H1 (cell line): Measurements from ENCODE around the gene CYYR1. TPM values are rescaled to one million over a fixed set of nuclear protein-coding genes. Genes with fewer than 3 reads are reported as not detected.

Source experiments
- CTCF ChIA-PET: fragments of 300-600 bp; sonication (Branson Sonifier 250); formaldehyde crosslinking; loops from one replicate; lab custom pipeline; 2021; ENCODE audit not compliant: partially characterized antibody; lab: Charles Lee
- POLR2A ChIA-PET: fragments of 300-600 bp; sonication (Branson Sonifier 250); formaldehyde crosslinking; loops from one replicate; lab custom pipeline; 2021; ENCODE audit warnings: inconsistent platforms; ENCODE audit not compliant: partially characterized antibody; lab: Charles Lee
- DNase-seq, 2 experiments: peaks; one replicate each; pipeline versions ENCODE4 v3.0.0 to v3.0.0-alpha.2; 2010 to 2022; ENCODE audit warnings: low spot score in 2 of 2, low read depth in 1 of 2, mixed read lengths in 1 of 2
- FAIRE-seq: peaks from 2 replicates; lab custom pipeline; 2011; peaks lifted over from hg19 to GRCh38; lab: Jason Lieb, UNC
- H2AFZ ChIP-seq: 2 replicates; pipeline ENCODE4 v1.8.1; 2012; ENCODE audit warnings: low read length, inconsistent platforms
- H2AK5ac ChIP-seq: 2 replicates; pipeline ENCODE4 v1.6.1; 2013; ENCODE audit warnings: low read depth, low read length
- H2BK120ac ChIP-seq: replicated peaks from 2 replicates; pipeline ENCODE3; 2013; ENCODE audit warnings: low read depth, low read length, inconsistent platforms
- H2BK12ac ChIP-seq: 2 replicates; pipeline ENCODE4 v1.6.1; 2013; ENCODE audit warnings: low read depth, low read length
- H2BK15ac ChIP-seq: 2 replicates; pipeline ENCODE4 v1.6.1; 2013; ENCODE audit warnings: low read length
- H2BK20ac ChIP-seq: 2 replicates; pipeline ENCODE4 v1.6.1; 2013; ENCODE audit warnings: low read length
- H2BK5ac ChIP-seq: 2 replicates; pipeline ENCODE4 v1.6.1; 2013; ENCODE audit warnings: low read depth, low read length
- H3K14ac ChIP-seq: 2 replicates; pipeline ENCODE4 v1.6.1; 2013; ENCODE audit warnings: inconsistent platforms; ENCODE audit not compliant: insufficient read length
- H3K18ac ChIP-seq: 2 replicates; pipeline ENCODE4 v1.6.1; 2013; ENCODE audit warnings: low read length; ENCODE audit errors: extremely low read depth
- H3K23ac ChIP-seq: 2 replicates; pipeline ENCODE4 v1.6.1; 2013; ENCODE audit warnings: inconsistent platforms; ENCODE audit not compliant: insufficient read length
- H3K23me2 ChIP-seq: 2 replicates; pipeline ENCODE4 v1.6.1; 2013; ENCODE audit warnings: low read depth, low read length
- H3K27ac ChIP-seq: 2 replicates; pipeline ENCODE4 v1.6.1; 2011; ENCODE audit warnings: low read depth, low read length, inconsistent platforms
- H3K27me3 ChIP-seq, 4 experiments: replicated peaks in 1 of 4; 1 replicate in 1 of 4; 2 replicates in 3 of 4; pipeline versions ENCODE4 v1.6.1 to v1.8.1; 2011 to 2013; ENCODE audit warnings: low read length in 3 of 4, mild to moderate bottlenecking in 3 of 4, inconsistent platforms in 2 of 4, mixed read lengths in 2 of 4, moderate library complexity in 1 of 4; ENCODE audit not compliant: control insufficient read depth in 3 of 4, insufficient read depth in 3 of 4; ENCODE audit errors: extremely low read depth in 1 of 4
- H3K36me3 ChIP-seq, 4 experiments: 2 replicates each; pipeline versions ENCODE4 v1.6.1 to v1.8.1; 2011 to 2013; ENCODE audit warnings: mild to moderate bottlenecking in 4 of 4, low read length in 3 of 4, moderate library complexity in 2 of 4, control low read depth in 1 of 4, inconsistent platforms in 1 of 4; ENCODE audit not compliant: insufficient read depth in 4 of 4, control insufficient read depth in 2 of 4
- H3K4ac ChIP-seq: replicated peaks from 2 replicates; pipeline ENCODE3; 2013; ENCODE audit warnings: low read length, low read depth, mixed read lengths, inconsistent platforms; ENCODE audit not compliant: insufficient read length
- H3K4me1 ChIP-seq, 4 experiments: replicated peaks in 1 of 4; 1 replicate in 1 of 4; 2 replicates in 3 of 4; pipeline versions ENCODE4 v1.6.1 to v1.8.1; 2011 to 2013; ENCODE audit warnings: low read length in 3 of 4, inconsistent platforms in 2 of 4, mixed read lengths in 1 of 4; ENCODE audit not compliant: insufficient read depth in 4 of 4, control insufficient read depth in 3 of 4
- H3K4me2 ChIP-seq, 2 experiments: 2 replicates each; pipeline versions ENCODE4 v1.6.1 to v1.8.1; 2011 to 2013; ENCODE audit warnings: low read depth in 2 of 2, low read length in 2 of 2, control low read depth in 1 of 2, inconsistent platforms in 1 of 2, mild to moderate bottlenecking in 1 of 2; ENCODE audit not compliant: insufficient read depth in 1 of 2
- H3K4me3 ChIP-seq, 4 experiments: fragments of 200-600, 300-600 bp in 1 of 4; sonication (generic), shearing (Covaris generic), sonication (Bioruptor Twin) in 1 of 4; 2 replicates each; pipeline versions ENCODE4 v1.5.1 to v1.8.1; 2011 to 2016; ENCODE audit warnings: low read length in 4 of 4, low read depth in 3 of 4, control low read depth in 2 of 4, inconsistent platforms in 2 of 4, mild to moderate bottlenecking in 2 of 4, mixed read lengths in 1 of 4, moderate library complexity in 1 of 4; ENCODE audit not compliant: insufficient read depth in 2 of 4; ENCODE audit errors: extremely low read depth in 1 of 4
- H3K56ac ChIP-seq: replicated peaks from 2 replicates; pipeline ENCODE3; 2013; ENCODE audit warnings: low read depth, mild to moderate bottlenecking, mixed read lengths, low read length, inconsistent platforms; ENCODE audit not compliant: insufficient read length
- H3K79me1 ChIP-seq: 2 replicates; pipeline ENCODE4 v1.6.1; 2013; ENCODE audit warnings: low read depth, low read length, control low read depth
- H3K79me2 ChIP-seq, 2 experiments: 2 replicates each; pipeline versions ENCODE4 v1.6.1 to v1.8.1; 2012 to 2013; ENCODE audit warnings: low read length in 2 of 2, mild to moderate bottlenecking in 2 of 2, inconsistent platforms in 1 of 2; ENCODE audit not compliant: insufficient read depth in 2 of 2, control insufficient read depth in 1 of 2
- H3K9ac ChIP-seq, 4 experiments: replicated peaks in 1 of 4; 1 replicate in 1 of 4; 2 replicates in 3 of 4; pipeline versions ENCODE4 v1.6.1 to v1.8.1; 2011 to 2013; ENCODE audit warnings: low read depth in 3 of 4, low read length in 3 of 4, control low read depth in 2 of 4, mild to moderate bottlenecking in 2 of 4, moderate library complexity in 2 of 4, inconsistent platforms in 1 of 4; ENCODE audit errors: extremely low read depth in 1 of 4
- H3K9me3 ChIP-seq, 2 experiments: 2 replicates each; pipeline versions ENCODE4 v1.6.1 to v1.8.1; 2012 to 2013; ENCODE audit warnings: mild to moderate bottlenecking in 2 of 2, moderate library complexity in 2 of 2, control low read depth in 1 of 2, inconsistent platforms in 1 of 2, low read depth in 1 of 2, low read length in 1 of 2, mixed read lengths in 1 of 2; ENCODE audit not compliant: insufficient read depth in 2 of 2
- H4K20me1 ChIP-seq, 2 experiments: replicated peaks in 1 of 2; 2 replicates each; pipeline versions ENCODE3 to v1.8.1; 2011 to 2013; ENCODE audit warnings: inconsistent platforms in 2 of 2, low read length in 2 of 2, mild to moderate bottlenecking in 1 of 2; ENCODE audit not compliant: insufficient read depth in 2 of 2, control insufficient read depth in 1 of 2
- H4K5ac ChIP-seq: 2 replicates; pipeline ENCODE4 v1.6.1; 2013; ENCODE audit warnings: low read length, low read depth, mixed read lengths, inconsistent platforms; ENCODE audit not compliant: insufficient read length
- H4K8ac ChIP-seq: 2 replicates; pipeline ENCODE4 v1.8.0; 2013; ENCODE audit warnings: mild to moderate bottlenecking, moderate library complexity, low read length, inconsistent platforms; ENCODE audit not compliant: insufficient read depth; ENCODE audit errors: extremely low read depth
- H4K91ac ChIP-seq: replicated peaks from 2 replicates; pipeline ENCODE3; 2013; ENCODE audit warnings: low read length, mixed read lengths, inconsistent platforms; ENCODE audit not compliant: insufficient read length
- BRCA1 ChIP-seq: IDR thresholded peaks from 2 replicates; pipeline ENCODE4 v1.6.1; 2012; ENCODE audit warnings: low read depth, low read length, improper control_type of control experiment
- CREB1 ChIP-seq: IDR thresholded peaks from 2 replicates; pipeline ENCODE4 v1.6.1; 2012; ENCODE audit warnings: inconsistent platforms
- HDAC6 ChIP-seq: IDR thresholded peaks from one replicate; pipeline ENCODE4 v1.7.1; 2012; ENCODE audit warnings: low read depth, mild to moderate bottlenecking, inconsistent platforms, low read length, moderate library complexity
- JUN ChIP-seq: IDR thresholded peaks from 2 replicates; pipeline ENCODE4 v1.6.1; 2011; ENCODE audit warnings: low read depth, mild to moderate bottlenecking, improper control_type of control experiment, low read length
- JUND ChIP-seq: IDR thresholded peaks from 2 replicates; pipeline ENCODE4 v1.6.1; 2011; ENCODE audit warnings: mild to moderate bottlenecking, improper control_type of control experiment, low read length
- RBBP5 ChIP-seq: IDR thresholded peaks from 2 replicates; pipeline ENCODE4 v1.7.1; 2012; ENCODE audit warnings: low read depth, mild to moderate bottlenecking, inconsistent platforms, low read length, moderate library complexity, borderline replicate concordance
- RNF2 ChIP-seq: fragments of 200-900, 300-1000 bp; sonication (generic); IDR thresholded peaks from 2 replicates; pipeline ENCODE4 v1.7.1; 2016; ENCODE audit warnings: borderline replicate concordance, low read depth, mild to moderate bottlenecking, antibody characterized with exemption, low read length; ENCODE audit not compliant: poor library complexity, severe bottlenecking; ENCODE audit errors: missing control alignments
- RXRA ChIP-seq: IDR thresholded peaks from 2 replicates; pipeline ENCODE4 v1.6.1; 2011; ENCODE audit warnings: low read depth, mild to moderate bottlenecking, low read length, moderate library complexity; ENCODE audit not compliant: insufficient read depth
- WGBS, 2 experiments: shearing (Covaris generic) in 1 of 2; methylation state at CpG; one replicate each; pipeline versions ENCODE4 v1.1.6 to v1.1.7; 2013 to 2015; ENCODE audit warnings: low lambda C conversion rate in 2 of 2, mixed read lengths in 2 of 2, inconsistent platforms in 1 of 2, low coverage in 1 of 2, missing lambda C conversion rate in 1 of 2; ENCODE audit not compliant: insufficient replicate concordance in 2 of 2, insufficient coverage in 1 of 2, insufficient read length in 1 of 2; ENCODE audit errors: extremely low coverage in 1 of 2, missing lambda C conversion rate in 1 of 2; 5-methylcytosine and 5-hydroxymethylcytosine counted together
- polyA plus RNA-seq, 7 experiments: library from polyadenylated mRNA; depleted of rRNA in 3 of 7; stranded (reverse) in 5 of 7; unstranded in 2 of 7; fragments of >200 nt in 5 of 7; fragments of 200-250 nt in 2 of 7; gene quantifications; 1 replicate in 5 of 7; 2 replicates in 1 of 7; 4 replicates in 1 of 7; pipeline versions ENCODE4 v1.2.1 to v1.2.3, GENCODE V29; 2011 to 2013; ENCODE audit warnings: missing spikeins in 2 of 7, mixed read lengths in 2 of 7
- total RNA-seq: library from RNA; stranded (reverse); fragmentation: NEBNext Ultra II Directional; extraction: Animal tissue kit (Norgen Biotek cat#: 25700); gene quantifications from 2 replicates; pipeline ENCODE4 v1.2.1, GENCODE V29; 2021
- TF ChIP-seq, protein P1 (sequence below): IDR thresholded peaks from 2 replicates; pipeline ENCODE4 v1.6.1; 2011; ENCODE audit warnings: low read depth, mild to moderate bottlenecking, low read length; ENCODE audit not compliant: insufficient read depth
- TF ChIP-seq, protein P2 (sequence below): IDR thresholded peaks from 2 replicates; pipeline ENCODE4 v1.6.1; 2012; ENCODE audit warnings: inconsistent platforms

Gene CYYR1
- total and polyA plus RNA-seq, 2 of the 8 experiments (the other 6 are each of a cell fraction or from before 2014, with no cell fraction given) = 12.2 to 37.9 TPM

DNA sequence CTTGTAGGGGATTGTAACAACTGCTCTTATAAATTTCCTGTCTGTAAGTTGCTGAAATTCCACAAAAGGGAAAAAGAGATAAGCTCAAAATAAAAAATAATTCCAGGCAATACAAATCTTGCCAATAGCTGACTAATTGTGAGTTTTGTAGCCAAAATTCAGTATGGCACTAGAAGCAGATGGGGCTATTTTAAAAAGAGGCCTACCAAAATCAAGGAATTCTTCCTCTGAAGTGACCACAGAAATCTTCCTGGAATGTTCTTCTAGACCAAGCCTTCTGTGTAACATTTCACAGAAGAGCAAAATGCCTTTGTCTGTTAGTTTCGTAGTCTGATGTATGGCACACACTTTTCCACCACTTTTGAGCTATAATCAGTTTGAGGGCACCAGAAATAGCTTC lies 127.6 kb downstream of the CYYR1 start:
- no peak overlapping the region for H2BK15ac ChIP-seq
- no peak overlapping the region for H3K9ac ChIP-seq
- no peak overlapping the region for H3K4me2 ChIP-seq
- H4K20me1 ChIP-seq = no peaks in the 10 kb centered on the region
- CTCF ChIA-PET = no interaction called here
- H2BK5ac ChIP-seq = no peak overlapping the region
- no peak overlapping the region for H3K27ac ChIP-seq
- POLR2A ChIA-PET = no interaction called here
- WGBS, 2 experiments = 91% methylated on average over 1 of the region's 1 CpG; no CpG with 5 or more reads in 1 of the 2 experiments
- H3K18ac ChIP-seq = no peak overlapping the region
- H3K23ac ChIP-seq = no peak overlapping the region
- H2BK12ac ChIP-seq = no peak overlapping the region
- no peak overlapping the region for H4K91ac ChIP-seq
- no peak overlapping the region for H3K56ac ChIP-seq
- H3K4ac ChIP-seq = no peak overlapping the region
- TF ChIP-seq BRCA1 = no peak
- TF ChIP-seq HDAC6 = no peak
- TF ChIP-seq RNF2 = no peak
- TF ChIP-seq, protein P1, sequence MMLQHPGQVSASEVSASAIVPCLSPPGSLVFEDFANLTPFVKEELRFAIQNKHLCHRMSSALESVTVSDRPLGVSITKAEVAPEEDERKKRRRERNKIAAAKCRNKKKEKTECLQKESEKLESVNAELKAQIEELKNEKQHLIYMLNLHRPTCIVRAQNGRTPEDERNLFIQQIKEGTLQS = no peak
- TF ChIP-seq CREB1 = no peak
- TF ChIP-seq, protein P2, sequence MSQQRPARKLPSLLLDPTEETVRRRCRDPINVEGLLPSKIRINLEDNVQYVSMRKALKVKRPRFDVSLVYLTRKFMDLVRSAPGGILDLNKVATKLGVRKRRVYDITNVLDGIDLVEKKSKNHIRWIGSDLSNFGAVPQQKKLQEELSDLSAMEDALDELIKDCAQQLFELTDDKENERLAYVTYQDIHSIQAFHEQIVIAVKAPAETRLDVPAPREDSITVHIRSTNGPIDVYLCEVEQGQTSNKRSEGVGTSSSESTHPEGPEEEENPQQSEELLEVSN = no peak
- TF ChIP-seq RXRA = no peak
- no peak for TF ChIP-seq JUND
- TF ChIP-seq JUN = no peak
- no peak for TF ChIP-seq RBBP5
- H3K23me2 ChIP-seq = no peaks in the 10 kb centered on the region
- no peak overlapping the region for H2BK120ac ChIP-seq
- no peaks in the 10 kb centered on the region for H3K9me3 ChIP-seq
- no peak overlapping the region for H4K8ac ChIP-seq
- H2AK5ac ChIP-seq = no peak overlapping the region
- no peak for FAIRE-seq
- no peak overlapping the region for H4K5ac ChIP-seq
- H3K79me2 ChIP-seq = no peaks in the 10 kb centered on the region
- H3K79me1 ChIP-seq = no peaks in the 10 kb centered on the region
- no peaks in the 10 kb centered on the region; a peak in 1 of 7 replicates for H3K4me1 ChIP-seq
- no peak overlapping the region for H2BK20ac ChIP-seq
- H2AFZ ChIP-seq = no peak overlapping the region
- no peak for DNase-seq
- H3K14ac ChIP-seq = no peak overlapping the region
- no peaks in the 10 kb centered on the region for H3K36me3 ChIP-seq
- H3K27me3 ChIP-seq = peaks cover 0 to 1% (median 0%) of the 10 kb centered on the region in 4 experiments; a peak in 1 of 7 replicates
- H3K4me3 ChIP-seq = no peak overlapping the region
